ENCODE data around the gene CCDC197. TPM values are rescaled to one million over a fixed set of nuclear protein-coding genes. Genes with fewer than 3 reads are reported as not detected.

Gene CCDC197
- total RNA-seq, 1 donor from 2014 or later: not detected

DNA sequence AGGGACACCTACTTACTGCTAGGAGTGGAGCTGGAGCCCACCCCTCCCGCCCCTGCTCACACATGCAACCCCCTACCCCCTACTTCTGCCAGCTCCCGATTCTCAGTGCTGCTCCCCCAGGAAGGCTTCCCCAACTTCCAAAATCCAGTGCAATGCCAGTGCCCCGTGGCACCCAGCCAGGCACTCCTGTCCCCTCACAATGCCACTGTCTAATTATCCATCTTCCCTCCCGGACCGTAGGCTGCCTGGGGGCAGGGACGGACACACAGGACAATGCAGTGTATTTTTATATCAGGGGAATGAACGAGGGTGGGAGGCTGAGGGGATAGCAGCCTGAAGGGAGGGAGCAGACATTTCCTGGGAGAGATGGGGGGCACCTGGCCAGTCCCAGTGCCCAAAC is 41.4 kb downstream of the CCDC197 start:
- Mint-ChIP-seq H3K36me3 (ENCODE audit: insufficient read depth) (peaks cover 11% of the 10 kb centered on the region), H3K9me3 (ENCODE audit: low read depth) (no peaks in the 10 kb centered on the region)
- TF ChIP-seq, protein P1, sequence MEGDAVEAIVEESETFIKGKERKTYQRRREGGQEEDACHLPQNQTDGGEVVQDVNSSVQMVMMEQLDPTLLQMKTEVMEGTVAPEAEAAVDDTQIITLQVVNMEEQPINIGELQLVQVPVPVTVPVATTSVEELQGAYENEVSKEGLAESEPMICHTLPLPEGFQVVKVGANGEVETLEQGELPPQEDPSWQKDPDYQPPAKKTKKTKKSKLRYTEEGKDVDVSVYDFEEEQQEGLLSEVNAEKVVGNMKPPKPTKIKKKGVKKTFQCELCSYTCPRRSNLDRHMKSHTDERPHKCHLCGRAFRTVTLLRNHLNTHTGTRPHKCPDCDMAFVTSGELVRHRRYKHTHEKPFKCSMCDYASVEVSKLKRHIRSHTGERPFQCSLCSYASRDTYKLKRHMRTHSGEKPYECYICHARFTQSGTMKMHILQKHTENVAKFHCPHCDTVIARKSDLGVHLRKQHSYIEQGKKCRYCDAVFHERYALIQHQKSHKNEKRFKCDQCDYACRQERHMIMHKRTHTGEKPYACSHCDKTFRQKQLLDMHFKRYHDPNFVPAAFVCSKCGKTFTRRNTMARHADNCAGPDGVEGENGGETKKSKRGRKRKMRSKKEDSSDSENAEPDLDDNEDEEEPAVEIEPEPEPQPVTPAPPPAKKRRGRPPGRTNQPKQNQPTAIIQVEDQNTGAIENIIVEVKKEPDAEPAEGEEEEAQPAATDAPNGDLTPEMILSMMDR (IDR thresholded peaks at IDR 0.05; ENCODE audit: unreplicated experiment): no peak

GRCh38 chr14:94038921-94039629 is 42.0 kb downstream of the CCDC197 start:
- DNase-seq (ENCODE audit: low spot score, unreplicated experiment): no peak
- H3K27me3 Mint-ChIP-seq: no peaks in the 10 kb centered on the region
- no peaks in the 10 kb centered on the region for H3K4me1 Mint-ChIP-seq (ENCODE audit: low read depth)
- no peak overlapping the region for H3K4me3 Mint-ChIP-seq (ENCODE audit: low read depth)
- TF ChIP-seq, protein P1 (IDR thresholded peaks at IDR 0.05; ENCODE audit: unreplicated experiment): no peak
- peak overlapping the region; percentile 86 for H3K27ac Mint-ChIP-seq
- no peaks in the 10 kb centered on the region for H3K9me3 Mint-ChIP-seq (ENCODE audit: low read depth)
- peaks cover 6% of the 10 kb centered on the region for H3K36me3 Mint-ChIP-seq (ENCODE audit: insufficient read depth)

More for the DNA sequence above, 41.4 kb downstream of the CCDC197 start:
- Mint-ChIP-seq H3K4me3 (ENCODE audit: low read depth) (no peak overlapping the region), H3K27me3 (no peaks in the 10 kb centered on the region), H3K27ac (no peak overlapping the region), H3K4me1 (ENCODE audit: low read depth) (no peaks in the 10 kb centered on the region)
- no peak for DNase-seq (ENCODE audit: low spot score, unreplicated experiment)

GRCh38 chr14:94040247-94040646 is 43.1 kb downstream of the CCDC197 start:
- no peaks in the 10 kb centered on the region for H3K4me1 Mint-ChIP-seq (ENCODE audit: low read depth)
- peaks cover 6% of the 10 kb centered on the region for H3K36me3 Mint-ChIP-seq (ENCODE audit: insufficient read depth)
- no peaks in the 10 kb centered on the region for H3K9me3 Mint-ChIP-seq (ENCODE audit: low read depth)
- H3K27ac Mint-ChIP-seq: no peak overlapping the region
- H3K4me3 Mint-ChIP-seq (ENCODE audit: low read depth): no peak overlapping the region
- no peaks in the 10 kb centered on the region for H3K27me3 Mint-ChIP-seq
- no peak for DNase-seq (ENCODE audit: low spot score, unreplicated experiment)
- TF ChIP-seq, protein P1 (IDR thresholded peaks at IDR 0.05; ENCODE audit: unreplicated experiment): no peak

GRCh38 chr14:94040796-94041195 is 43.7 kb downstream of the CCDC197 start:
- Mint-ChIP-seq H3K36me3 (ENCODE audit: insufficient read depth) (peaks cover 11% of the 10 kb centered on the region), H3K27me3 (no peaks in the 10 kb centered on the region), H3K4me3 (ENCODE audit: low read depth) (no peak overlapping the region), H3K27ac (no peak overlapping the region), H3K9me3 (ENCODE audit: low read depth) (no peaks in the 10 kb centered on the region), H3K4me1 (ENCODE audit: low read depth) (no peaks in the 10 kb centered on the region)
- TF ChIP-seq, protein P1 (IDR thresholded peaks at IDR 0.05; ENCODE audit: unreplicated experiment): no peak
- DNase-seq (ENCODE audit: low spot score, unreplicated experiment): no peak

- peaks cover 9% of the 10 kb centered on the region for H3K36me3 Mint-ChIP-seq (ENCODE audit: insufficient read depth)
Measured at GRCh38 chr14:94041551-94042346, 44.6 kb downstream of the CCDC197 start.

More at GRCh38 chr14:94041551-94042346, 44.6 kb downstream of the CCDC197 start:
- no peak for DNase-seq (ENCODE audit: low spot score, unreplicated experiment)
- no peaks in the 10 kb centered on the region for H3K9me3 Mint-ChIP-seq (ENCODE audit: low read depth)
- no peak overlapping the region for H3K27ac Mint-ChIP-seq
- TF ChIP-seq, protein P1 (IDR thresholded peaks at IDR 0.05; ENCODE audit: unreplicated experiment): no peak
- no peaks in the 10 kb centered on the region for H3K27me3 Mint-ChIP-seq
- no peaks in the 10 kb centered on the region for H3K4me1 Mint-ChIP-seq (ENCODE audit: low read depth)
- no peak overlapping the region for H3K4me3 Mint-ChIP-seq (ENCODE audit: low read depth)

All from progenitor cell of endocrine pancreas (in vitro differentiated cells).